Panc1 (cell line): ENCODE data around the gene PLEKHG2. TPM values are rescaled to one million over a fixed set of nuclear protein-coding genes. Genes with fewer than 3 reads are reported as not detected.

Source experiments
- ATAC-seq: fragments of 200-7000 bp; cut with Tn5 transposase; 2 replicates; pipeline ENCODE4 v1.9.1; 2020; ENCODE audit warnings: mild to moderate bottlenecking, moderate library complexity
- BruUV-seq: library from RNA; stranded (reverse); fragments of 400-500 nt; replicated peaks from 2 replicates; lab custom pipeline; 2021; lab: Mats Ljungman, UMichigan
- CTCF ChIA-PET: fragments of 300-600 bp; sonication (Branson Sonifier 250); formaldehyde crosslinking; loops from one replicate; lab custom pipeline; 2022; ENCODE audit warnings: antibody characterized with exemption; lab: Charles Lee
- POLR2A ChIA-PET: fragments of 300-600 bp; sonication (Branson Sonifier 250); formaldehyde crosslinking; loops from one replicate; lab custom pipeline; 2022; ENCODE audit warnings: antibody characterized with exemption; lab: Charles Lee
- DNase-seq: peaks from one replicate; pipeline ENCODE4 v3.0.0-alpha.2; 2010; ENCODE audit warnings: low read depth, low spot score
- H3K27ac ChIP-seq: 2 replicates; pipeline ENCODE4 v1.5.1; 2011; ENCODE audit warnings: mild to moderate bottlenecking, low read length, inconsistent platforms
- H3K27me3 ChIP-seq: fragments of 200-500 bp; sonication (Bioruptor generic); 2 replicates; pipeline ENCODE4 v1.6.0; 2014; ENCODE audit warnings: low read length, inconsistent platforms; ENCODE audit not compliant: control insufficient read depth, insufficient read depth
- H3K36me3 ChIP-seq: fragments of 200-500 bp; sonication (Bioruptor generic); 2 replicates; pipeline ENCODE4 v1.5.1; 2014; ENCODE audit warnings: inconsistent platforms, mild to moderate bottlenecking, low read length, moderate library complexity; ENCODE audit not compliant: control insufficient read depth, insufficient read depth
- H3K4me1 ChIP-seq: 2 replicates; pipeline ENCODE4 v1.5.1; 2011; ENCODE audit warnings: inconsistent platforms, mild to moderate bottlenecking, low read length, moderate library complexity; ENCODE audit not compliant: control insufficient read depth, insufficient read depth
- H3K4me3 ChIP-seq, 2 experiments: 2 replicates each; pipeline ENCODE4 v1.5.1; 2011 to 2012; ENCODE audit warnings: low read depth in 2 of 2, low read length in 2 of 2, mild to moderate bottlenecking in 2 of 2, inconsistent platforms in 1 of 2, moderate library complexity in 1 of 2
- H3K9me3 ChIP-seq: fragments of 200-500 bp; sonication (Bioruptor generic); 2 replicates; pipeline ENCODE4 v1.5.1; 2014; ENCODE audit warnings: low read depth, mild to moderate bottlenecking, inconsistent platforms, low read length, moderate library complexity; ENCODE audit not compliant: control insufficient read depth, insufficient read depth
- POLR2AphosphoS5 ChIP-seq: IDR thresholded peaks from 2 replicates; pipeline ENCODE4 v1.6.1; 2012; ENCODE audit warnings: mild to moderate bottlenecking, low read depth, low read length, moderate library complexity
- SIN3A ChIP-seq: IDR thresholded peaks from 2 replicates; pipeline ENCODE4 v1.6.1; 2012; ENCODE audit warnings: low read depth, mild to moderate bottlenecking, low read length, moderate library complexity, borderline replicate concordance; ENCODE audit not compliant: insufficient read depth
- TCF7L2 ChIP-seq: IDR thresholded peaks from 2 replicates; pipeline ENCODE4 v1.6.1; 2011; ENCODE audit warnings: mild to moderate bottlenecking, low read depth, low read length, inconsistent platforms
- in situ Hi-C: cut with HindIII; loops from 2 replicates; pipeline ENCODE4 v1.10.0; 2016; ENCODE audit warnings: low sequenced_read_pairs, low pct_unique_long_range_greater_than_20kb
- intact Hi-C: fragments of 100-400 bp; cut with micrococcal nuclease; formaldehyde crosslinking; loops from one replicate; pipeline ENCODE4 v1.10.0; 2022; ENCODE audit not compliant: unreplicated experiment
- total RNA-seq: library from RNA; stranded (reverse); gene quantifications from one replicate; pipeline ENCODE4 v1.2.1, GENCODE V29; 2021; ENCODE audit not compliant: unreplicated experiment
- TF ChIP-seq, protein P1 (sequence below): fragments of 450-650 bp; IDR thresholded peaks from 2 replicates; pipeline ENCODE4 v1.5.1; 2017; ENCODE audit warnings: mild to moderate bottlenecking
- TF ChIP-seq, protein P2 (sequence below), 2 experiments: IDR thresholded peaks; 2 replicates each; pipeline ENCODE4 v1.6.1; 2011 to 2012; ENCODE audit warnings: low read depth in 2 of 2, control low read depth in 1 of 2, low read length in 1 of 2, mild to moderate bottlenecking in 1 of 2, moderate library complexity in 1 of 2; ENCODE audit not compliant: insufficient read depth in 1 of 2

PLEKHG2 gene
- total RNA-seq, 1 experiment from 2014 or later = 1,988 TPM

DNA sequence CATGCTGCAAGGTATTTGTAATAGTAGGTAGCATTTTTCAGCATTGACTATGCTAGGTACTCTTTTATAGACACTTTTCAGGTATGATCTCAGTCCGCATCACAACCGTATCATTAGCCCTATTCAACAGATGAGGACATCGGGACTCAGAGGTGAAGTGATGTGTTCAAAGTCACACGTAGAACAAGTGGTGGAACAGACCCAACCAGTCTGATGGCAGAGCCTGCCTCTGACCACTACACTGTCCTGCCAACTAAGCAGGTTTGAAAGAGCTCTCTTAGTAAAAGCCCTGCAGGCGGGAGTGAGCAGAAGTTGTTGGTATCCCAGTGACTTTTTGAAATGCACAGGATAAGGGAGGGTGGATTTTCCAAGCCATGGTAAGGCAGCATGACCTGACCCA is 41.7 kb upstream of the PLEKHG2 start:
- no peaks in the 10 kb centered on the region for H3K27me3 ChIP-seq
- ChIA-PET POLR2A (interaction anchor here (0.8 to 2.6 kb wide), 9 partner anchors 9 to 65 kb away, joined by 3 to 10 read pairs (median 5); partner anchors contain the start of genes MED29, PAF1, RPS16 and SAMD4B), CTCF (interaction anchor here (0.6 to 2.7 kb wide), 3 partner anchors 15 to 631 kb away, joined by 3 to 25 read pairs (median 4); partner anchors contain the start of gene SAMD4B)
- intact Hi-C loops (no loop called here), in situ Hi-C loops (no loop called here)
- TF ChIP-seq TCF7L2 (no peak), POLR2AphosphoS5 (no peak), SIN3A (no peak)
- TF ChIP-seq, protein P1, sequence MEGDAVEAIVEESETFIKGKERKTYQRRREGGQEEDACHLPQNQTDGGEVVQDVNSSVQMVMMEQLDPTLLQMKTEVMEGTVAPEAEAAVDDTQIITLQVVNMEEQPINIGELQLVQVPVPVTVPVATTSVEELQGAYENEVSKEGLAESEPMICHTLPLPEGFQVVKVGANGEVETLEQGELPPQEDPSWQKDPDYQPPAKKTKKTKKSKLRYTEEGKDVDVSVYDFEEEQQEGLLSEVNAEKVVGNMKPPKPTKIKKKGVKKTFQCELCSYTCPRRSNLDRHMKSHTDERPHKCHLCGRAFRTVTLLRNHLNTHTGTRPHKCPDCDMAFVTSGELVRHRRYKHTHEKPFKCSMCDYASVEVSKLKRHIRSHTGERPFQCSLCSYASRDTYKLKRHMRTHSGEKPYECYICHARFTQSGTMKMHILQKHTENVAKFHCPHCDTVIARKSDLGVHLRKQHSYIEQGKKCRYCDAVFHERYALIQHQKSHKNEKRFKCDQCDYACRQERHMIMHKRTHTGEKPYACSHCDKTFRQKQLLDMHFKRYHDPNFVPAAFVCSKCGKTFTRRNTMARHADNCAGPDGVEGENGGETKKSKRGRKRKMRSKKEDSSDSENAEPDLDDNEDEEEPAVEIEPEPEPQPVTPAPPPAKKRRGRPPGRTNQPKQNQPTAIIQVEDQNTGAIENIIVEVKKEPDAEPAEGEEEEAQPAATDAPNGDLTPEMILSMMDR = no peak
- TF ChIP-seq, protein P2, sequence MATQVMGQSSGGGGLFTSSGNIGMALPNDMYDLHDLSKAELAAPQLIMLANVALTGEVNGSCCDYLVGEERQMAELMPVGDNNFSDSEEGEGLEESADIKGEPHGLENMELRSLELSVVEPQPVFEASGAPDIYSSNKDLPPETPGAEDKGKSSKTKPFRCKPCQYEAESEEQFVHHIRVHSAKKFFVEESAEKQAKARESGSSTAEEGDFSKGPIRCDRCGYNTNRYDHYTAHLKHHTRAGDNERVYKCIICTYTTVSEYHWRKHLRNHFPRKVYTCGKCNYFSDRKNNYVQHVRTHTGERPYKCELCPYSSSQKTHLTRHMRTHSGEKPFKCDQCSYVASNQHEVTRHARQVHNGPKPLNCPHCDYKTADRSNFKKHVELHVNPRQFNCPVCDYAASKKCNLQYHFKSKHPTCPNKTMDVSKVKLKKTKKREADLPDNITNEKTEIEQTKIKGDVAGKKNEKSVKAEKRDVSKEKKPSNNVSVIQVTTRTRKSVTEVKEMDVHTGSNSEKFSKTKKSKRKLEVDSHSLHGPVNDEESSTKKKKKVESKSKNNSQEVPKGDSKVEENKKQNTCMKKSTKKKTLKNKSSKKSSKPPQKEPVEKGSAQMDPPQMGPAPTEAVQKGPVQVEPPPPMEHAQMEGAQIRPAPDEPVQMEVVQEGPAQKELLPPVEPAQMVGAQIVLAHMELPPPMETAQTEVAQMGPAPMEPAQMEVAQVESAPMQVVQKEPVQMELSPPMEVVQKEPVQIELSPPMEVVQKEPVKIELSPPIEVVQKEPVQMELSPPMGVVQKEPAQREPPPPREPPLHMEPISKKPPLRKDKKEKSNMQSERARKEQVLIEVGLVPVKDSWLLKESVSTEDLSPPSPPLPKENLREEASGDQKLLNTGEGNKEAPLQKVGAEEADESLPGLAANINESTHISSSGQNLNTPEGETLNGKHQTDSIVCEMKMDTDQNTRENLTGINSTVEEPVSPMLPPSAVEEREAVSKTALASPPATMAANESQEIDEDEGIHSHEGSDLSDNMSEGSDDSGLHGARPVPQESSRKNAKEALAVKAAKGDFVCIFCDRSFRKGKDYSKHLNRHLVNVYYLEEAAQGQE (IDR thresholded peaks at IDR 0.05; ENCODE audit: insufficient read depth in 1 of 2, low read depth in 2 of 2, low read length in 1 of 2) = no peak
- H3K4me3 ChIP-seq = no peak overlapping the region
- BruUV-seq = no TSS peak
- ATAC-seq (no peak), DNase-seq (no peak)
- no peaks in the 10 kb centered on the region for H3K9me3 ChIP-seq
- peaks cover 64% of the 10 kb centered on the region for H3K36me3 ChIP-seq
- H3K4me1 ChIP-seq = no peaks in the 10 kb centered on the region
- H3K27ac ChIP-seq = no peak overlapping the region

DNA sequence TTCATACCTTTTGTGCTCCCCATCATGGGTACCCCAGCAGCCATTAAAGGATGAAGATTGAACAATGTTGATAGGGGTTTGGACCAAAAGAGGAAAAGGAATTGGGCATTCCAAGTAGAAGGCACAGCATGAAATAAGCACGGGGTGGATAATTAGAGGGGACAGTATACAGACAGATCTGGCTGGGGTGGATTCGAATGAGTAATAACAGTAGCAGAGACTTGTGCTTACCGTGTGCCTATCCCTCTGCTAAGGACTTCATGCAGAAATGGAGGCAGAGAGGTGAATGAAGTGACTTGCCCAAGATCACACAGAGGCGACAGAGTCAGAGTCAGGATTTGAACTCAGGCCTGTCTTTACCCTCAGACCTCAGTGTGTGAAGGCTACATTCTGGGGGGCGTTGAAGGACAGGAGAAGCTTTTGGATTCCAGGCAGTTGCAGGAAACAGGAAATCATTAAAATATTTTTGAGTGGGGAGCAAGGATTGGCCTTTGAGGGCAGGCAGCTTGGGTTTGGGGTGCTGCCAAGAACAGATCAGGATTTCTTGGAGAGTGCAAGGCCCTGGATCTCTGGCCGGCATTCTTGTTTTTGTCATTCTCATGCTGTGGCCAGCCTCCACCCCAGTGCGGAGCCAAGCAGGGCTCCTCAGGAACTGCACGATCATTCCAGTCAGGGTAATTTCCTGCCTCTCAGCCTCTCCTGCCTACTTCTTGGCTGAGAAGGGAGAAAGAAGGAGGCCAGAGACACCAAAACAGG is 40.2 kb upstream of the PLEKHG2 start:
- H3K9me3 ChIP-seq = no peaks in the 10 kb centered on the region
- no peaks in the 10 kb centered on the region for H3K4me1 ChIP-seq
- TF ChIP-seq POLR2AphosphoS5 (no peak), TCF7L2 (no peak), SIN3A (no peak)
- TF ChIP-seq, protein P1 = no peak
- peak; percentile 2 for ATAC-seq
- H3K27me3 ChIP-seq = no peaks in the 10 kb centered on the region
- TSS peak; percentile 25 for BruUV-seq
- ChIA-PET POLR2A (interaction anchor here (0.6 to 1.7 kb wide), 6 partner anchors 10 to 883 kb away, joined by 3 to 7 read pairs (median 5); partner anchors contain the start of genes MED29 and PAF1), CTCF (interaction anchor here (0.6 to 2.7 kb wide), 2 partner anchors 12 to 30 kb away, joined by 3 to 25 read pairs; partner anchors contain the start of gene SAMD4B)
- intact Hi-C loops (no loop called here), in situ Hi-C loops (no loop called here)
- peaks cover 71% of the 10 kb centered on the region for H3K36me3 ChIP-seq
- H3K27ac ChIP-seq = no peak overlapping the region
- no peak for DNase-seq
- H3K4me3 ChIP-seq = no peak overlapping the region
